Stimulated activated CD4-positive, alpha-beta T cell treated with anti-CD3 and anti-CD28 coated beads, TNF-alpha, amount 100 ng/mL, for 4 hours (primary cell): ENCODE measurements around the gene LIME1.

Experiments used
- DNase-seq, 3 experiments: peaks; one replicate each; pipeline ENCODE4 v3.0.0-alpha.2; 2020; ENCODE audit warnings: low read depth in 3 of 3

LIME1 gene

GRCh38 chr20:63750807-63751470 is 14.5 kb downstream of the LIME1 start:
- DNase-seq: no peak

DNA sequence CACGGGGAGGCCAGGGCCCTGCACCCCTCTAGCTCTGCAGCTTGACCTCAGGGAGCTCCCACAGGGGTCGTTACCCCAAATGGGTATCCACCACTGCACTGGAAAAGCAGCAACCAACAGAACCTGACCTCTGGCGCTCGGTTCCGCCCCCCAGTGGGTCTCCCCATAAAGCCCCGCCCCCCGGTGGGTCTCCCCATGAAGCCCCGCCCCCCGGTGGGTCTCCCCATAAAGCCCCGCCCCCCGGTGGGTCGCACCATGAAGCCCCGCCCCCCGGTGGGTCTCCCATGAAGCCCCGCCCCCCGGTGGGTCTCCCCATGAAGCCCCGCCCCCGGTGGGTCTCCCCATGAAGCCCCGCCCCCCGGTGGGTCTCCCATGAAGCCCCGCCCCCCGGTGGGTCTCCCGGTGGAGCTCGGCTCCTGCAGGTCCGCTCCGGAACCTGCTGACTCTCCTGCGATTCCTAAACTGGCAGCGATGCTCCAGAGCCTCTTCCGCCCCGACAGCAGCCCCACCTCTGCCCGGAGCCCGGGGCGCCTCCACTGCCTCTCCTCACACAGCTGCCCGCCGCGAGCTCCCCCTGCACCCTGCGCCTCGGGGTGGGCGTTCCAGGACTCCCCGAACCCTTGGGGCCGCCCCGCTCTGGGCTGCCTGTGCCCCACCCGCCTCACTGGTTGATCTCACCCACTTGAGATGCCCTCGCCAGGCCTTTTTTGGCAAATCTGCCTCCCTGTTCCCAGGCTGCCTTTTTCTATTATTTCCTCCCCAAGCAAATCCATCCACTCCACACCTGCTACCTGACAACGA is 15.2 kb downstream of the LIME1 start:
- no peak for DNase-seq

GRCh38 chr20:63752411-63753101 is 16.1 kb downstream of the LIME1 start:
- no peak for DNase-seq

DNA sequence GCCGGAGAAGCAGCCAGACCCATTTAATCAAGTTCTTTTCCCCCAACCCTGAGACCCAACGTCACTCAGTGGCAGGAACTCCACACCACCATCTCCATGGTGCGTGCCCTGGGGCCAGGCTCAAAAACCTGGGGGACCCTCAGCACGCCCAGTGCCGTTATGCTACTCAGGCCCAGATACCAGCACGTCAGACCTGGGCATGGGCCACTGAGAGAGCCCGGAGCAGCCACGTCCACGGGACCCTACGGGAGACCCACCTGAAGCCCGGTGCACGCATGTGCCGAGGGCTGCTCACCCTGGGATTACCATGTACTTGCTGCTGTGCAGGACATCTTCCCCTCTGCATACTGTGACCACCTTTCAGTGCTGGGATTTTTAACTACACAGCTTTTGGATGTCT is 16.9 kb downstream of the LIME1 start:
- no peak for DNase-seq

DNA sequence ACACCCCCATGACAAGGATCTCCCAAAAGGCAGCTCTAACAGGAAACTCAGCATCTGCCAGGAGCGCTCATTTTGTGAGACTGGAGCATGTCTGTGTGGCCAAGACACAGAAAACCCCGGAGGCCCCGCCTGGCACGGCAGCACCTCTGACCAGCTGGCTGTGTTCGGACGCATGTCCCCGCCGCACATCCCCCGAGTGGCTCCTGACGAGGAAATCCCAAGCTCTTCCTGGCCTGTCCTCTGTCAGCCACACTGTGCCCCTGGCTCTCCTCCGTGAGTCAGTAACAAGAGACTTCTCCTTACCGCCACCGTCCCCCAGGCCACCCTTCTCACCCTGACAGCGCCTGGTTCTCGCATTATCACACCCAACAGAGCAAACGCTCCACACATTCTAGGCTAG is 17.5 kb downstream of the LIME1 start:
- DNase-seq: no peak

DNA sequence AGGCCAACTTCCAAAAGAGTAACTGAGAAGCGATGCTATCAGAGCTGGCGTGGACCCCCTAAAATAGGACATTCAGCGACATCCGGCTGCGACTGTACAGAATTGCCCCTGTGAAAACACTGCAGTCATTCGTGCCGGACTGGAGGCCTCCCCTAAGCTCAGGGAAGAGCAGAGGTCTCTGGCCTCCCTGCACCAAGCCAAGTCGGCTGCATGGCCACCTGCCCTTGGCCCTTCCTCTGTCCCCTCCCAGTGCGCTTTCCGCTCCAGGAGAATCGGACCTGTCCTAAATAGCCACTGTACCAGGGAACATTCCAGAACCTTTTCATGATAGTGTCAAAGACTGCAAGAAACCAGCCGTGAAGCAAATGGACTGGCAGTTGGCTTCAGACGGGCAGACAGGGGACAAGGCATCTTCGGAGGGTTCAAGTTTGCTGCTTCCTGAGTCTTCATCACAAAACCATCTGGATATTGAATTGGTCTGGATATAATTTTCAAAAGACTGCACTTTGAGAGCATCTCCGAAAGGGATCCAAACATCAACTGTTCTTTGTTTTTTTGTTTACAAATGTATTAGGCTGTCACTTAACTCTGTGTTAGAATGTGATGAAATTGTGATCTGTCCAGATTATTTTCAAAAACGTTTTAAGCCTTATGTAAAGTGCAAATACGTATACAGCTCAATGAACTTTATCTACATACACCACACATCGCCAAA is 19.6 kb downstream of the LIME1 start:
- no peak for DNase-seq

GRCh38 chr20:63756648-63756991 is 20.2 kb downstream of the LIME1 start:
- DNase-seq: no peak

- DNase-seq: no peak
Observed at GRCh38 chr20:63758152-63758551, 21.7 kb downstream of the LIME1 start.

GRCh38 chr20:63759377-63759901 is 23.0 kb downstream of the LIME1 start:
- DNase-seq: no peak

DNA sequence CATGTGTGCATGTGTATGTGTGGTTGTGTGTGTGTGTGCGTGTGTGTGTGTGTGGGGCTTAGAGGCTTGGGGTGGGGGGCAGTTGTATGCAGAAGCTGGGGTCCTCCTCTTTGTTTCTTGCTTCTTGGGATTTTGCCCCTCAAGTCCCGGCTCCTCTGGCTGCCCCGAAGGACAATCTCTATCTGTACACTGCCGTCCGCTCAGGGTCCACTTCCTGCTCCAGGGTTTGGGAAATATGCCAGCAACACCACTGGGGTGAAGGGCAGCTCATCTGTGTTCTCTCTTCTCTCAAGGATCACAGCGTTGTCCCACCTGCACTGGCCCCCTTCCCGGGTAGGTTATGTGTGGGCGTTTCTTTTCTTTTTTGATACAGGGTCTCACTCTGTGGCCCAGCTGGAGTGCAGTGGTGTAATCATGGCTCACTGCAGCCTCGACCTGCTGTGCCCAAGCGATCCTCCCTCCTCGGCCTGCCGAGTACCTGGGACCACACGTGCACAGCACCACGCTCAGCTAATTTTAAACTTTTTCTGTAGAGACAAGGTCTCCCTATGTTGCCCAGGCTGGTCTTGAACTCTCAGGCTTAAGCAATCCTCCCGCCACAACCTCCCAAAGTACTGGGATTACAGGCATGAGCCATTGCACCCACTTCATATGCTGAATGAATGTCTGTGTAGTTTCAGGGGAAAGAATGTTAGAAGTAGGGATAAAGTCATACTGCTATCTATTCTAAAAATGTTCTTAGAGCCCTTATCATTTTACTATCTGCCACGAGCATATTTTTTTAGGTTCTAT is 28.8 kb downstream of the LIME1 start:
- DNase-seq: no peak

- DNase-seq: no peak
Observed at GRCh38 chr20:63765902-63766301, 29.4 kb downstream of the LIME1 start.

- no peak for DNase-seq
Observed at GRCh38 chr20:63766695-63767426, 30.4 kb downstream of the LIME1 start.

DNA sequence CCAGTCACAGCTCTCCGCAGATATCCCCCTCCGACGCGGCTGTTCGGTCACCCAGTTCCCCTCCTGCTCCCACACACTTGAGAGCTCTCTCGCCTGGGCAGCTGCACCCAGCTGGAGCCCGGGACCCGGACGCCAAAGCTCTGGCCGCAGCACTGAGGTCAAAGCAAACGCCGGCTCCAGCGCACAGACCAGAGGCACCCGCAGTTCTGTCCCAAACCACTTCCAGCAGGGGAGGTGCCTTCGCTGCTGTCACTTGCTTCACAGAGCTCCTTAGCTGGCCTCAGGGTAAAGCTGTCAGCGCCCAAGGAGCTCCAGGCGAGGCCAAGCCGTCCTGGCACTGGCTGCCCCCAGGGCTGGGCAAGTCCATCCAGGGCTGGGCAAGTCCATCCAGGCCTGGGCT is 31.0 kb downstream of the LIME1 start:
- no peak for DNase-seq

DNA sequence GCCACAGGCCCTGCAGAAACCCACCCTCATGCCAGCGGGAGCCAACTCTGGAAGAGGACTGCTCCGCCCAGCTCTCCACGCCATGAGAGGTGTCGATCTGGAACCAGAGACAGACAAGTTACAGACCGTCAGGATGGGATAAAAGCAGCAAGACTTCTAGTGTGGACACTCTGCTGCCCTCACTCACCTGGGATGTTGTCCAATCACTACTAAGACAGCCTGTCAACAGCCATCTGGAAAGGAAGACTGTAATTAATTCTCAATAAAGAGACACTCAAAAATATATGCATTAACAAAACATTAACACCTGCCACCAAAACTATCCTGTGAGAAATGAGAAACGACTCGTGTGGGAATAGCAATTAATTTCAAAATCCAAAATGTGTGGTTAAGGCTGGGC is 31.4 kb downstream of the LIME1 start:
- DNase-seq: no peak

GRCh38 chr20:63768591-63769515 is 32.4 kb downstream of the LIME1 start:
- no peak for DNase-seq

DNA sequence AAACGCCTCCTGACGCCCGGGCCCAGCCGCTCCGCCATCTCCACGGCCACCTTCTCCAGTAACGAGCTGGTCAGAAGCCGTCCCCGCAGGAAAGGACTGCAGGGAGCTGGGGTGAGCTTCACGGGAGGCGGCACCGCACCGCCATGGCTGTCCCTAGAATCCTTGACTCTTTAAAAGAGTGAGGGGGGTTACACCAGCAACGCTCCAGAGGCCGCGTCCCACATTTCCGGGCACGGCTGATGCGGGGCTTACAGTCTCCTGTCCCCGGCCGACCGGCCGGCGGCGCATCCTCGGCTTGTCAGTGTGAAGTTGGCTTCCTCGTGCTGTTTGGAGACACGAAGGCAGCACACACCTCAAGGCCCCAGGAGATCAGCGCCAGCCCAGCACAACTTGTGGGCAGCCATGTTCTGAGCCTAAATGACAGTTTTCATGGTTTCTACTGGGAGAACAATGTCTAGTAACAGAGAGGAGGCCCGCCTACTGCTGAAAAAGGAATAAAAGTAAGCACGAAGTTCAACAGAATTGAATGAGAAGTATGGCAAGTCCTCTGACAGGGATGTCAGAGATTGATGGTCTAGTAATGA is 33.5 kb downstream of the LIME1 start:
- DNase-seq: no peak

GRCh38 chr20:63771046-63771707 is 34.7 kb downstream of the LIME1 start:
- no peak for DNase-seq

GRCh38 chr20:63772781-63773518 is 36.5 kb downstream of the LIME1 start:
- no peak for DNase-seq
